Neural progenitor cell (in vitro differentiated cells): Measurements from ENCODE around the gene GDNF.

Source experiments
- EZH2 ChIP-seq: fragments of 200-600 bp; sonication (generic); IDR thresholded peaks from 2 replicates; pipeline ENCODE4 v1.6.1; 2017; ENCODE audit warnings: antibody characterized with exemption, mild to moderate bottlenecking, moderate library complexity
- EZH2phosphoT487 ChIP-seq: fragments of 200-600 bp; sonication (generic); IDR thresholded peaks from 2 replicates; pipeline ENCODE4 v1.6.1; 2017; ENCODE audit warnings: antibody characterized with exemption
- TF ChIP-seq, protein P1 (sequence below): fragments of 200-600 bp; sonication (generic); IDR thresholded peaks from 2 replicates; pipeline ENCODE4 v1.5.1; 2017; ENCODE audit warnings: antibody characterized with exemption, mild to moderate bottlenecking

DNA sequence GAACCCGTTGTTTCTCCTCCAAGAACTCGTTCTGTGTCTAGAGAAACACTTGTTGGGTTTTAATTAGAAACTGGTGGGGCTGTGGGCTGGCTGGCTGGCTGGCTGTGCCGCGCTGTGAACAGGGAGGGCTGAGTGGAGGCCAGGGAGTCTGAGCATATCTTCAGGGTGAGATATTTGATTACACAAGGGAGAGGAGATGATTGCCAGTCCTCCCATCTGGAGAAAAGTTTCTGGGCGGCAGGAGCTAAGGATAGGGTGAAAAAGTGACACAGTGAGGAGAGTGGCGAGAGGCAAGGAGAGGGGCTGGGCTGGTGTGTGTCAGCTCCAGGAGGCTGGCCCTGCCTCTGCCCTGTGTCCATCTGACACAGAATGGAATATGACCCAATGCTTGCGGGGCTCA is 63.0 kb downstream of the GDNF start:
- TF ChIP-seq, protein P1, sequence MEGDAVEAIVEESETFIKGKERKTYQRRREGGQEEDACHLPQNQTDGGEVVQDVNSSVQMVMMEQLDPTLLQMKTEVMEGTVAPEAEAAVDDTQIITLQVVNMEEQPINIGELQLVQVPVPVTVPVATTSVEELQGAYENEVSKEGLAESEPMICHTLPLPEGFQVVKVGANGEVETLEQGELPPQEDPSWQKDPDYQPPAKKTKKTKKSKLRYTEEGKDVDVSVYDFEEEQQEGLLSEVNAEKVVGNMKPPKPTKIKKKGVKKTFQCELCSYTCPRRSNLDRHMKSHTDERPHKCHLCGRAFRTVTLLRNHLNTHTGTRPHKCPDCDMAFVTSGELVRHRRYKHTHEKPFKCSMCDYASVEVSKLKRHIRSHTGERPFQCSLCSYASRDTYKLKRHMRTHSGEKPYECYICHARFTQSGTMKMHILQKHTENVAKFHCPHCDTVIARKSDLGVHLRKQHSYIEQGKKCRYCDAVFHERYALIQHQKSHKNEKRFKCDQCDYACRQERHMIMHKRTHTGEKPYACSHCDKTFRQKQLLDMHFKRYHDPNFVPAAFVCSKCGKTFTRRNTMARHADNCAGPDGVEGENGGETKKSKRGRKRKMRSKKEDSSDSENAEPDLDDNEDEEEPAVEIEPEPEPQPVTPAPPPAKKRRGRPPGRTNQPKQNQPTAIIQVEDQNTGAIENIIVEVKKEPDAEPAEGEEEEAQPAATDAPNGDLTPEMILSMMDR: no peak
- no peak for TF ChIP-seq EZH2
- TF ChIP-seq EZH2phosphoT487: no peak
